ENCODE data around the gene SLC4A4. TPM values are rescaled to one million over a fixed set of nuclear protein-coding genes. Genes with fewer than 3 reads are reported as not detected.

SLC4A4 gene
- total RNA-seq, 2 donors from 2014 or later: 21.7 to 27.3 TPM

DNA sequence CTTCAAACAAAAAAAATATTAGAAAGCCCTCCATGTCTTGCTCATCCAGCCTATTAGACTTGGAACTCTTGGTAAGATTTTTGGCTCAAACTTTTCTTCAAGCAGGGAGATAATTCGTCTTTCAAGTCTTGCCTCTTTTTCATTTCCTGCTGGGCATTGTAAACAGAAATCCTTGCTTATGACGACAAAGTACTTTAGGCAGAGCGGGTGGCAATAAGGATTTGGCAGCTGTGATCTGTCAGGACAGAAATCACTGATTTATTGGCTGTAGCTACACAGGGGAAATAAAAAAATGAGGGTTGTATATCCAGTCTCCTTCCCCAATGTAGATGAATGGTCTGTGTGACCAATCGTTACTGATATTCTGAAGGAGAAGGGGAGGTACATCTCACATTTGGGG, 121.6 kb downstream of the SLC4A4 start:
- Histone ChIP-seq H3K27ac (no peak overlapping the region), H3K9me3 (no peaks in the 10 kb centered on the region), H3K27me3 (no peaks in the 10 kb centered on the region), H3K4me3 (no peak overlapping the region), H3K4me1 (peaks cover 0 to 5% of the 10 kb centered on the region in 2 donors), H3K36me3 (no peaks in the 10 kb centered on the region)
- TF ChIP-seq CTCF (IDR thresholded peaks at IDR 0.05): no peak
- no peak for DNase-seq (ENCODE audit: low spot score)

- no peak for DNase-seq (ENCODE audit: low spot score)
- Histone ChIP-seq H3K4me3 (no peak overlapping the region), H3K27me3 (no peaks in the 10 kb centered on the region), H3K27ac (no peak overlapping the region), H3K4me1 (peaks cover 0 to 3% of the 10 kb centered on the region in 2 donors), H3K36me3 (no peaks in the 10 kb centered on the region), H3K9me3 (no peaks in the 10 kb centered on the region)
- TF ChIP-seq CTCF (IDR thresholded peaks at IDR 0.05): no peak
These were observed 122.6 kb downstream of the SLC4A4 start for GRCh38 chr4:71461422-71461821.

DNA sequence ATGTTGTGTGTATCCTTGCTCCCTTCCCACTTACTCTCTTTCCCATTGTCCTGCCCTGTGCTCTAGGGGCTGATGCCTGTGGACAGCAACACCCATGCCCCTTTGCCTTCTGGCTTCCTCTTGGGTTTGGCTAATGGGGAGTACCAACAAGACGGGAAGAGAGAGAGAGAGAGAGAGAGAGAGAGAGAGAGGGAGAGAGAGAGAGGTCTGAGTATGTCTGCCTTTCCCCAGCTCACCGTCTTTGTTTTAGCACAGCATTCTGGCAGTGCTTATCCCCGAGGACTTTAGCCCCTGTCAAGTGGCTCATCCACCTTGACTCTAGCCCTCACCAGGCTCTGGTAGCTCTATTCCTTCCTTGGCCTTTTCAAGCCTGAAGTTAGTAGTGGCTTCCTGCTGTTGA, 128.0 kb downstream of the SLC4A4 start:
- Histone ChIP-seq H3K27ac (no peak overlapping the region), H3K27me3 (no peaks in the 10 kb centered on the region), H3K4me3 (no peak overlapping the region), H3K36me3 (no peaks in the 10 kb centered on the region), H3K9me3 (no peaks in the 10 kb centered on the region), H3K4me1 (no peaks in the 10 kb centered on the region)
- TF ChIP-seq CTCF (IDR thresholded peaks at IDR 0.05): no peak
- no peak for DNase-seq (ENCODE audit: low spot score)

DNA sequence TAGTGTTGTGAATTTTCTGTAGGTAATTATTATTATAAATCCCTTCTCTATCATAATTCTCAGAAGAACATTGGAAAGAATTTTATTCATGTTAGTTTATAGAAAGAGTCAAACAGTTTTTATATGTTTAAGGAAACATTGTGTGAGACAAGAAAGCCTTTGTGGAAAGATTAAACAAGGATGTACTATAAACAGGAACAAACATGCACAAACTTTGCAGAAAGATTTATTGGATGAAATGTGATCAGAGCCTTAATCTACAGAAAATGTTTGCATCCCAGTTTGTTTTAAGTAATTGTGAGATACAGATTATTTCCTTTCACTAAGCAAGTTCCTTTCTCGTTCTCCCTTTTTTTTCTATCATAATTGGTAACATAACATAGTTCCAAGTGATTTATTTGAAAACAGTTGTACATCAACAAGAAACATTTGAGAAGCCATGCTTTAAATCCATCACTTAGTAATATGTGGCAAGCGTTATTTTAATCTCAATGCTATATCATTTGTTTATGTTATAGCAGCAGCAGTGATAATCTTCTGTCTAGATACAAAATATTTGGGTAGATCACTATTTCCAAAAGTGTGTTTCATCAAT, 129.4 kb downstream of the SLC4A4 start:
- Histone ChIP-seq H3K4me1 (no peaks in the 10 kb centered on the region), H3K4me3 (no peak overlapping the region), H3K27me3 (no peaks in the 10 kb centered on the region), H3K36me3 (peaks cover 6% of the 10 kb centered on the region), H3K27ac (no peak overlapping the region), H3K9me3 (no peaks in the 10 kb centered on the region)
- DNase-seq (ENCODE audit: low spot score): no peak
- no peak for TF ChIP-seq CTCF (IDR thresholded peaks at IDR 0.05)

DNA sequence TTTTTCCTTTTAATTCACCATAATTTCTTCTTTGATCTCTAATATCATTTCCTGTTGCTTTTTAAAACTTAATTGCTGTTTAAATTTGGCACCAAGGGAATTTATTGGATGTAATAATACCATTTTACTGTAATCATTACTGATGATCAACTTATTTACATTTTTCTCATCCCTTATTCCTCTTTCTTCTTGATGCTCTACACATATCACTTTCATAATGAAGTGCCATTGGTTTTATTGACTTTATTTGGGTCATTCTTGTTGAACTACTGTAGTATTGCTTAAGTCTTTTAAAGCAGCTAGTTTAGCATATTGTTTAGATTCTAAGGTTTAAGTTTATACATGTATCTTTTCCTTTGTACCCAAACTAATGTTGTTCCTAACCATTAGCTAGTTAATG, 130.7 kb downstream of the SLC4A4 start:
- Histone ChIP-seq H3K4me1 (no peaks in the 10 kb centered on the region), H3K9me3 (no peaks in the 10 kb centered on the region), H3K36me3 (peaks cover 6% of the 10 kb centered on the region), H3K27me3 (no peaks in the 10 kb centered on the region), H3K27ac (no peak overlapping the region), H3K4me3 (no peak overlapping the region)
- no peak for TF ChIP-seq CTCF (IDR thresholded peaks at IDR 0.05)
- no peak for DNase-seq (ENCODE audit: low spot score)

DNA sequence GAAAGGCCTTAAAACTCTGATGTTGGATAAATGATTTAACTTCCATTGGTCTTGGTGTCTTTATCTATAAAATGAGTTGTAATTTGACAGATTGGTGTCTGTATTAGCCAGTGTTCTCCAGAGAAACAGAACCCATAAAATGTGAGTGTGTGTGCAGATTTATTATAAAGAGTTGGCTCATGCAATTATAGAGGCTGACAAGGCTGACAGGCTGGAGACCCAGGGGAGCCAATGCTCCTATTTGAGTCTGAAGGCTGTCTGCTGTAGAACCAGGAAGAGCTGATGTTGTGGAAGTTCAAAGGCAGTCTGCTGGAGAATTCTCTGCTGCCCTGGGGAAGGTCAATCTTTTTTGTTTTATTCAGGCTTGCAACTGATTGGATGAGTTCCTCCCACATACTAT, 131.7 kb downstream of the SLC4A4 start:
- DNase-seq (ENCODE audit: low spot score): no peak
- no peak for TF ChIP-seq CTCF (IDR thresholded peaks at IDR 0.05)

More for the DNA sequence above, 131.7 kb downstream of the SLC4A4 start:
- Histone ChIP-seq H3K27ac (no peak overlapping the region), H3K27me3 (no peaks in the 10 kb centered on the region), H3K4me1 (no peaks in the 10 kb centered on the region), H3K9me3 (no peaks in the 10 kb centered on the region), H3K4me3 (no peak overlapping the region), H3K36me3 (peaks cover 6% of the 10 kb centered on the region)
